ENCODE measurements around the gene ITGB2.
A peak's percentile ranks its signal among the peaks of the same experiment; 100 is the strongest.
"Not testable (repeated sequence)": the region's sequence is repeated elsewhere in the genome, so short reads cannot be mapped to it uniquely, and the experiment has no call there.

Gene ITGB2

DNA sequence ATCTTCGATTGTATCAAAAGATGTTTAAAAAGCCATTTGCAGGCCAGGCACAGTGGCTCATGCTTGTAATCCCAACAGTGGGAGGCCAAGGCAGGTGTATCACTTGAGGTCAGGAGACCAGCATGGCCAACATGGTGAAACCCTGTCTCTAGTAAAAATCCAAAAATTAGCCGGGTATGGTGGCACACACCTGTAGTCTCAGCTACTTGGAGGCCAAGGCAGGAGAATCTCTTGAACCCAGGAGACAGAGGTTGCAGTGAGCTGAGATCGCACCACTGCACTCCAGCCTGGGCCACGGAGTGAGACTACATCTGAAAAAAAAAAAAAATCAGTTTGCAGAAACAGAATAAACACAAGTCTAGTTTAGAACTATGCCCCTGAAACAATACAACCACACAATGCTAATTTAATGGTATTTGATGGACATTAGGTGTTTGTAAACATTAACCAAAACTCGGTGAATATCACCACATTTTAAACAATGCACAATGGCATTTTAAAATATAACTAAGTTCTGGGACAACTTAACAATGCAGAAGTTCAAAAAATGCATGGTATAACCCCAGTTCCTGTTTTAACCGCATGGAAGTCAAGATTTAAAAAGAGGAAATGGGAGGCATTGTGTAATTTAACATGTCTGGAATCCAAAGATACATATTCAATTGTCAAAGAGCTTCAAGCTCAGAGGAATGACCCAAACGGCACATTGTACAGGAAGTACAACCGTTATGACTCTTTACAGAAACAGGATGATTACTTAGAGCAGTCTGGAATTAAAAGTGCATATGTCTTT, 40.1 kb downstream of the ITGB2 start:
- no peak for DNase-seq

GRCh38 chr21:44879238-44879637, 41.5 kb downstream of the ITGB2 start:
- not testable (repeated sequence) for DNase-seq

DNA sequence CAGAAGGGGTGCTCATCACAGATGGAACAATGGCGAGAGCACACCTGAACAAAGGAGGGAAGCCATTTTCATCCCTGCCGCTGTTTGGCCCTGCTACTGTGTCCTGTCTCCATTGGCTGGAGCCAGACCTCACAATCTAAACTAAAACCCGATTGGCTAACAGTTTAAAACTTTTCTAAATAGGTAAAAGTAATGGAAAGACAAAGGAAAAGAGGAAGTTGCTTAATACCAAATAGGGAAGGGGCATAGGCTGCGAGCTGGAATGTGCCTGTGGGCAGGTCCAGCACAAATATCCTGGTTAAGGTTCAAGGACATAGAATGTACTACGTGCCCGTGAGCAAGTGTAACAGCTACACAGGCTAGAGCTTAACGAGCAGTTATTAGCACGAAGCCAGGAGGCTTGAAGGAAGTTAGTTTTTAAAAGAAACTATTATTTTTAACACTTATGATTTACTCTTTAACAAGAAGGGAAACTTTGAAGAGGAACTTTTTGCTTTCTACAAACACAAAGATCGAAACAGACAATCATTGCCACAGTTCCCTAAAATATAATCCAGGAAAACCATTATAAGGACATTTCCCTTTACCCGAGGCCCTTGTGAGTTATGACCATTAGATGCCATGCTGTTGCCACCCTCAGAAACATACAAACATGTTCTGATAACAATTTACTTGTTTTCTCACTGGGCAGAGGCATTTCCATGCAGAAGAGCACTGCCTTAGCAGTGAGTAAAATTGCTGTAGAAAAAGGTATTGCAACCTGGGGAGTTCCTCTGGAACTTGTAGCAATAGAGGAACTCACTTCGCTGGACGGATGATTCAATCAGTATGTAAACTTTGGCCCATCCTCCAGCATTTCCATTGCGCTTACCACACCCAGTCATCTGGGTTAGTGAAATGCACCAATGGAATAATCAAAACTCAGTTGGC, 42.4 kb downstream of the ITGB2 start:
- no peak for DNase-seq

DNA sequence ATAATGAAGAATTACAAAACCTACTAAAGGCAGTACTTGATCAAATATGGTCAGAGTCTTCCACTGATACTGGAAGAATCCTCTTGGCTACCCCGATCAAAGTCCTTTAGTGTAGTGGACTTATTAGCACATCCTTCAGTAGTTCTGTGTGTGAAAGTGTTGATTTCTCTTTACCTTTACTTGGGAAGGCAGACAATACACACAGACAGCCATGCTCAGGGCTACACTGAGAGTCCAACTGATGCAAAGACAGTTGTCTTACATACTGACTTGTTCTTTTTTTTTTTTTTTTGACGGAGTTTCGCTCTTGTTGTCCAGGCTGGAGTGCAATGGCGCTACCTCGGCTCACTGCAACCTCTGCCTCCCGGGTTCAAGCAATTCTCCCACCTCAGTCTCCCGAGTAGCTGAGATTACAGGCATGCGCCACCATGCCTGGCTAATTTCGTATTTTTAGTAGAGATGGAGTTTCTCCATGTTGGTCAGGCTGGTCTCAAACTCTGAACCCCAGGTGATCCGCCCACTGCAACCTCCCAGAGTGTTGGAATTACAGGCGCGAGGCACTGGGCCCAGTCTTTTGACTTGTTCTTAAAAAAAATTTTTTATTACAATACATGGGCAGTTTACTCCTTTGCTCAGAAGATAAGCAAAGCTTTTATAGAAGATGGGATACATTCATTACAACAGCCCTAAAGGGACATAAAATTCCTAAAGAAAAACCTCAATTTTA, 43.7 kb downstream of the ITGB2 start:
- no peak for DNase-seq

DNA sequence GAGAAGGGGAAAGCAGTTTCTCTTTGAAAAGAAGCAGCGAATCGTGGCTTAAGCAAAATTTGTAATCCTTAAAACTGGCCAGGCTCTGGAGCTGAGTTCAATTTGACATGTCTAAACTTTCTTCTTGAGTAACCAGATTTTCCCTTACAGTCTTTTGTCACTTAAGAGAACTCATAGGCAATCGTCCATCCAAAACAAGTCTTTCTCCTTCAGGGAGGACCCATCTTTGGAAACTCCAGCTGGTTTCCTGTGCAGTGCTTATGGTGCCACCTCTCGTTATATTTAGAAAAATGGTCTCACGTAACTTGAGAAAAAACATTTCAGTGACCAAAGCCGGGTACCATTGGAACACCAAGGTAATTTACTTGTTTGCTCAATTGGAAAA, 45.4 kb downstream of the ITGB2 start:
- DNase-seq = no peak

GRCh38 chr21:44874497-44875315, 46.0 kb downstream of the ITGB2 start:
- no peak for DNase-seq

DNA sequence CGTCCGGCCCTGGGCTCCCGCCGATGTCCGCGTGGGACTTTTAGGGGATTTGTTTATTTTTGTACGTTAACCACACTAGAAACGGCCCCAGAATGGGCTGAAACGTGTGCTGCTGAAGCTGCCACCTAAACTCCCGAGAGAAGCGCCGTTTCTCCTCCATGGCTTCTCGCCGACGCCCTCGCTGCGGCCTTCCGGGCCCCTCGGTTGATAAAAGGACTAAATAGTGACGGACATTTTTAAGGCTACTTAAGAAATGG, 46.5 kb downstream of the ITGB2 start:
- no peak for DNase-seq

GRCh38 chr21:44873356-44874239, 47.1 kb downstream of the ITGB2 start, which contains the start of gene PTTG1IP:
Gene PTTG1IP, minus strand, starts transcription at chr21:44873690. Its CDS starts 74 bp downstream, at chr21:44873616.
- peak; percentile 99 for DNase-seq

DNA sequence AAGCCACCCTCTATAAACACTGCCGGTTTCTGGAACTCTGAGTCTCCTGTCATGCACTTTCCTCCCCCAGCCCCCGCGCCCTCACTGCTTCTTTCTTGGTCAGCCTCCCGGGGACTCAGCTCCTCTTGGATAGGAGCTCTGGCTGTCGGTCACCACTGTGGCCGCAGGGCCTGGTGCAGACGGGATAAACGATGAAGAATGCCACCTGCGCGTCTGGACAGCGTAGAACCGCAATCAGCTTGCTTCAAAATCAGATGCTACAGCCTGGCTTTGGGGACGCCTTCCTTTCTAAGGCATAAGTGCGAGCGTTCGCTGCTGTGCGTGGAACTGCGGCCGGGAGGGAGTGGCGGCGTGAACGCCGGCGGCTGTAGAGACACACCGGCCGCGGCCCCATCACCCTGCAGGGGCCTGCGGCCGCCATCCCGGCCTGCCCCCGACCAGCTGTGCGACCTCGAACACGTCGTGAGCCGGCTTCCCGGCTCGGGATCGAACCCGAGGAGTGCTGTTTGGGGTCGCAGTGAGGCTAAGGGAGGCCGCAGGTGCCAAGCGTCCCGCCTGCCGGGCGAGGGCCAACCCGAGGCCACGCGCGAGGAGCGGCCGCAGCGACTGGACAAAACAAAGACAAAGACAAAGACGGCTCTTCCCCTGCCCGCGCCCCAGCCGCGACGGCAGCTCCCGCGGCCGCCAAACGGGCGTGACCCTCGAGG, 47.9 kb downstream of the ITGB2 start:
- DNase-seq = no peak

- no peak for DNase-seq
Observed at GRCh38 chr21:44872323-44872648, 48.4 kb downstream of the ITGB2 start.

GRCh38 chr21:44871576-44872269, 49.0 kb downstream of the ITGB2 start:
- DNase-seq = no peak

DNA sequence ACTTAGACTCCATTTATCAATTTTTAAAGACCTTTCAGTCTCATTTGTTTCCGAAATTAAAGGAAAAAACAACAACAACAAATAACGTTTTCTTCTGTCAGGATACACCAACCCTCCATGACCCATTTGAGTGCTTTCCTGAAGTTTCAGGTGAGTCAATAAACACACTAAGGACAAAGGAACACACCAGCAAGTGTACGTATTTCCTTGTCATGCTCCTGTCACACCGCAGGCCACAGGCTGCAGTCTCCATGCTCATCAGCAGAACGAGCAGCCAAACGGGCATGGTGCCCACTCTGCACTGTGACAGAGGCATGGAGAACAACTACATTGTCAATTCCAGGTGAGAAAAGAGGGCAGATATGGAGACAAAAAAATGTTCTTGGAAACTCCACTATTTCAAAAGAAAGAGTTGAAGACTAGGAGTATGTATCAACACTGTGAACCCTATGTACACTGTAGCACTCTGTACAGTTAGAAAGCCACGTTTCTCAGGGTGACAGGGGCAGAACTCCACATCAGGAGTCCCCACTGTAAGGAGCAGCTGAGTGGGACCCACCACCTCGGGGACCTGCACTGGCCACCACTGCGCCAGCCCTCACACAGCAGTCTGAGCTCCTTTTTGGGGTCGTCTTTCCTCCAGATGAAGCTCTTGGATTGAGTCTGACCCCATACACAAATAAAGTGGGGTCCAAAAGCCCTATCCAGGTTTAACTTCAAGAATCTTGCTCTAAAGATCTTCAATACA, 49.8 kb downstream of the ITGB2 start:
- DNase-seq = no peak

DNA sequence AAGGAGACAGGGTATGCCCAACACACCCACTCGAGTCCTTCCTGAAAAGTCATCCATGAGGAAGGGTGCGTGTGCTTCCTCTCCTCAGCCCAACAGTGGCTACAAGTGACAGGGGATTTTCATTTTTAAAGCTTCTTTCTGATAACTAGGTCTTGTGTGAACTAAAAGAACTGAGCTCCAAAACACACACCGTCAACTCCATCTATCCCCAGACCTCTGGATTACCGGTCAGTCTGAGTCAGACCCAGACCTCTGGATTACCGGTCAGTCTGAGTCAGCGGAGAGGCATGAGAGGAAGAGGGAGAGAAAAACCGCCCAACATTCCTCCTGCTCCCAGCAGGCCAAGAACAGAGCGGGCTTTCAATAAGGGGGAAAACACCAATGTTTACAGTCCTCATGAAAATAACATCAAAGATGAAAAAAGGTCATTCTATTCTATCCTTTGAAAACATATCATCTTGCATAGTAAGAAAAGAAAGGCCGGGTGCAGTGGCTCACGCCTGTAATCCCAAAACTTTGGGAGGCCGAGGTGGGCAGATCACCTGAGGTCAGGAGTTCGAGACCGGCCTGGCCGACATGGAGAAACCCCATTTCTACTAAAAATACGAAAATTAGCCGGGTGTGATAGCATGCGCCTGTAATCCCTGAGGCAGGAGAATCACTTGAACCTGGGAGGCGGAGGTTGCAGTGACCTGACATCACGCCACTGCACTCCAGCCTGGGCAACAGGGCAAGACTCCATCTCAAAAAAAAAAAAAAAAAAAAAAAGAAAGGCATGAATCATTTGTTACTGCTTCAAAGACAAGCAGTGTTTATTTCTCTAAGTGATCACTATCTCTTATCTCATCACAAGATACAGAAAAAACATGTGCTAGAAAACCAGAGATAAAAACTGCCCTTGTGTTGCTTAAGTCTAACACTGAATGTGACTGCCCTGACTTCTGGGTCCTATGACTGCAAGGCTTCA, 50.6 kb downstream of the ITGB2 start:
- no peak for DNase-seq

GRCh38 chr21:44868707-44869106, 52.0 kb downstream of the ITGB2 start:
- no peak for DNase-seq

DNA sequence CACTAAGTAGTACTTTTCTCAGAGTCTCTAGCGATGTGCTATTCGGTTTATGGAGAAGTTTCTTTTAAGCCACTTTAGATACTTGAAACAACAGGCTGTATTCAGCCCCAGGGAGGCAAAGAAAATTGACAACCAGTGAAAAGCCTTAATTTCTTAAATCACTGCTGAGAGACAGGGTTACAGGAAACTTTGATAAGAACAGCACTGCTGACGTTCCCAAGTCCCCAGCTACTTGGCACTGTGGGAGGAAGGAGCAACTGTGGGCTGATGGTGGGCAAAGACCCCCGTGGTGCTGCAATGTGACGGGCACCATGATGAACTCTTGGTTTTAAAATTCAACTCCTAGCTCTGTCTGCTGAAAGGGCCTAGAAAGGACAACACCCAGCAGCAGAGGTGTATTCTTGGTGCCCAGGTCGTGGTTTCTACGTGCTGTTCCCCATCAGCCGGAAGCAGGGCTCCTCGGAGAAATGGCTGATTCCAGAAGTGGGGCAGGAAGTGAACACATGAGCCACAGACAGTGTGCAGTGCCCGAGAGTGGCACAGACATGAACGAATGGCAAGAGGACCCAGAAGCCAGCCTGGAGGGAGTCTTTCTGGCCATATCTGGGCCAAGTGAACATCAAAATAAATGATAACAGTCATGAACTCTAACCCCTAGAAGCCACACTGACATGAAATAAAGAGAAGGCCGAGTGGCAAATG, 52.5 kb downstream of the ITGB2 start:
- peak; percentile 48 for DNase-seq

DNA sequence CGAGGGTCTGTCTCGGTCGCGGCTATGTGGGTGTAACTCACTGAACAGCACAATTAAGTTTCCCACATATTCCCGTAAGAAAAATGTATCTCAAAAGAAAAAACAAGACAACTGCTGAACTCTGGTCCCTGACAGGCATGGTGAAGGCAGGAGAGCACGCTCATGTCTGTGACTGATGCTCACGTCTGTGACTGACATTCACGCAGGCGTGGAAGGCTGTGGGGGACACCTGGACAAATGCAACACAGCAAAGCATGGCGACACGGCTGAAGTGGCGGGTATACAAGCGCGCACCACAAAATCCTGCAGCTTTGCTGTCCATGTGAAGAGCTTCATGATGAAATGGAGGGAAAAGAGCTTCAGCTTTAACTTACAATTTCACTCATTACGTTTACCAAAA, 53.2 kb downstream of the ITGB2 start:
- no peak for DNase-seq

GRCh38 chr21:44866780-44867179, 53.9 kb downstream of the ITGB2 start:
- no peak for DNase-seq
